CD14-positive monocyte (primary cell): ENCODE data around the gene TARBP1. TPM values are rescaled to one million over a fixed set of nuclear protein-coding genes. Genes with fewer than 3 reads are reported as not detected.

Experiments
- DNase-seq, 3 donors: peaks; one replicate each; pipeline ENCODE4 v3.0.0-alpha.2; 2011 to 2022
- H2AFZ ChIP-seq: 2 replicates; pipeline ENCODE4 v1.6.0; 2012; ENCODE audit warnings: mild to moderate bottlenecking, low read depth, low read length, inconsistent platforms; ENCODE audit not compliant: insufficient read depth, poor library complexity, severe bottlenecking
- H3K27ac ChIP-seq, 2 donors: 1 replicate in 1 of 2; 2 replicates in 1 of 2; pipeline ENCODE4 v1.5.1; 2012 to 2013; ENCODE audit warnings: low read length in 2 of 2, control low read depth in 1 of 2, inconsistent platforms in 1 of 2, low read depth in 1 of 2, mild to moderate bottlenecking in 1 of 2
- H3K27me3 ChIP-seq, 2 donors: one replicate each; pipeline versions ENCODE4 v1.6.0 to v1.6.1; 2011 to 2013; ENCODE audit warnings: low read length in 2 of 2; ENCODE audit not compliant: control insufficient read depth in 2 of 2, insufficient read depth in 2 of 2
- H3K36me3 ChIP-seq, 2 donors: replicated peaks in 1 of 2; 1 replicate in 1 of 2; 2 replicates in 1 of 2; pipeline versions ENCODE4 v1.5.1 to v1.6.1; 2012 to 2013; ENCODE audit warnings: low read length in 2 of 2, control low read depth in 1 of 2, inconsistent platforms in 1 of 2, mild to moderate bottlenecking in 1 of 2; ENCODE audit not compliant: insufficient read depth in 2 of 2, control insufficient read depth in 1 of 2
- H3K4me1 ChIP-seq, 2 donors: 1 replicate in 1 of 2; 2 replicates in 1 of 2; pipeline versions ENCODE4 v1.5.1 to v1.6.1; 2012 to 2013; ENCODE audit warnings: low read length in 2 of 2, control low read depth in 1 of 2, inconsistent platforms in 1 of 2, mild to moderate bottlenecking in 1 of 2, moderate library complexity in 1 of 2; ENCODE audit not compliant: insufficient read depth in 2 of 2, control insufficient read depth in 1 of 2
- H3K4me2 ChIP-seq: replicated peaks from 2 replicates; pipeline ENCODE3; 2012; ENCODE audit warnings: low read length, moderate library complexity, mild to moderate bottlenecking; ENCODE audit not compliant: poor library complexity, severe bottlenecking; ENCODE audit errors: extremely low read depth
- H3K4me3 ChIP-seq, 3 experiments: fragments of 200-600 bp in 1 of 3; sonication (generic) in 1 of 3; replicated peaks in 1 of 3; 1 replicate in 2 of 3; 2 replicates in 1 of 3; pipeline ENCODE4 v1.5.1; 2011 to 2013; ENCODE audit warnings: low read length in 3 of 3, mild to moderate bottlenecking in 3 of 3, control low read depth in 2 of 3, low read depth in 2 of 3, inconsistent platforms in 1 of 3, moderate library complexity in 1 of 3
- H3K79me2 ChIP-seq: 2 replicates; pipeline ENCODE4 v1.6.0; 2012; ENCODE audit warnings: mild to moderate bottlenecking, control low read depth, inconsistent platforms, low read length, moderate library complexity; ENCODE audit not compliant: insufficient read depth
- H3K9ac ChIP-seq: 2 replicates; pipeline ENCODE4 v1.6.0; 2017; ENCODE audit warnings: low read length, mild to moderate bottlenecking; ENCODE audit not compliant: insufficient read depth, poor library complexity, severe bottlenecking
- H3K9me3 ChIP-seq, 2 donors: replicated peaks in 1 of 2; 1 replicate in 1 of 2; 2 replicates in 1 of 2; pipeline versions ENCODE4 v1.5.1 to v1.6.1; 2012 to 2013; ENCODE audit warnings: low read length in 2 of 2, control low read depth in 1 of 2; ENCODE audit not compliant: control insufficient read depth in 1 of 2, insufficient read depth in 1 of 2
- H4K20me1 ChIP-seq: 2 replicates; pipeline ENCODE4 v1.6.0; 2012; ENCODE audit warnings: mild to moderate bottlenecking, low read length, control low read depth, moderate library complexity; ENCODE audit not compliant: insufficient read depth
- H3K27ac Mint-ChIP-seq, 7 donors: one replicate each; pipeline ENCODE4 v1.8.0; 2020; ENCODE audit warnings: mild to moderate bottlenecking in 7 of 7, mixed read lengths in 7 of 7, moderate library complexity in 6 of 7, inconsistent platforms in 2 of 7
- H3K27me3 Mint-ChIP-seq, 3 donors: one replicate each; pipeline ENCODE4 v1.8.0; 2021 to 2022; ENCODE audit warnings: low read depth in 3 of 3, mild to moderate bottlenecking in 3 of 3, mixed read lengths in 3 of 3, moderate library complexity in 3 of 3, inconsistent platforms in 1 of 3
- H3K36me3 Mint-ChIP-seq, 2 donors: one replicate each; pipeline ENCODE4 v1.8.0; 2020; ENCODE audit warnings: mixed read lengths in 2 of 2, inconsistent platforms in 1 of 2, mild to moderate bottlenecking in 1 of 2
- H3K4me1 Mint-ChIP-seq: one replicate; pipeline ENCODE4 v1.8.0; 2020; ENCODE audit warnings: mild to moderate bottlenecking, mixed read lengths
- H3K4me3 Mint-ChIP-seq, 2 donors: one replicate each; pipeline ENCODE4 v1.8.0; 2020; ENCODE audit warnings: mild to moderate bottlenecking in 2 of 2, mixed read lengths in 2 of 2, moderate library complexity in 1 of 2
- H3K9me3 Mint-ChIP-seq, 7 donors: one replicate each; pipeline ENCODE4 v1.8.0; 2020 to 2022; ENCODE audit warnings: mixed read lengths in 7 of 7, mild to moderate bottlenecking in 6 of 7, moderate library complexity in 6 of 7, inconsistent platforms in 2 of 7
- CTCF ChIP-seq: fragments of 200-600 bp; IDR thresholded peaks from one replicate; pipeline ENCODE4 v1.8.0; 2022; ENCODE audit warnings: antibody characterized with exemption, mild to moderate bottlenecking
- WGBS: methylation state at CpG from one replicate; pipeline ENCODE4 v1.1.5; 2013; ENCODE audit warnings: missing lambda C conversion rate; ENCODE audit not compliant: insufficient coverage; 5-methylcytosine and 5-hydroxymethylcytosine counted together
- intact Hi-C, 2 donors: fragments of 100-400 bp; cut with micrococcal nuclease; formaldehyde crosslinking; loops; one replicate each; pipeline versions ENCODE4 v1.15.0 to v1.15.1; 2023
- polyA plus RNA-seq, 3 donors: library from polyadenylated mRNA; depleted of rRNA in 1 of 3; unstranded in 2 of 3; stranded (reverse) in 1 of 3; fragments of 300-500 nt in 2 of 3; fragments of >200 nt in 1 of 3; fragmentation: Illumina TruSeq in 2 of 3; gene quantifications; 1 replicate in 2 of 3; 2 replicates in 1 of 3; pipeline ENCODE4 v1.2.3, GENCODE V29; 2012 to 2021

TARBP1 gene
- polyA plus RNA-seq, 3 donors = 1.4 to 30.9 (median 3.2) TPM

- Mint-ChIP-seq H3K4me1 (peaks cover 81% of the 10 kb centered on the region), H3K36me3 (no peaks in the 10 kb centered on the region), H3K4me3 (no peak overlapping the region), H3K27me3 (peaks cover 0 to 5% (median 0%) of the 10 kb centered on the region in 3 donors), H3K27ac (peak overlapping the region; percentile 63 to 86 (median 77)), H3K9me3 (peaks cover 0 to 3% (median 0%) of the 10 kb centered on the region in 7 donors)
- Histone ChIP-seq H3K4me1 (peaks cover 85 to 89% of the 10 kb centered on the region in 2 donors), H3K9ac (no peak overlapping the region), H3K79me2 (no peaks in the 10 kb centered on the region), H3K27me3 (no peaks in the 10 kb centered on the region), H3K4me3 (peak overlapping the region in 1 of 3 experiments; percentile 10), H4K20me1 (no peaks in the 10 kb centered on the region), H3K4me2 (peak overlapping the region; percentile 35), H3K36me3 (no peaks in the 10 kb centered on the region), H3K27ac (peak overlapping the region in 1 of 2 donors; percentile 60), H2AFZ (no peak overlapping the region), H3K9me3 (no peaks in the 10 kb centered on the region)
- intact Hi-C loops = no loop called here
- no peak for TF ChIP-seq CTCF
- WGBS = 88% methylated on average over 1 of the region's 2 CpGs
- DNase-seq = no peak
Observed at GRCh38 chr1:234515411-234515810, 36.4 kb upstream of the TARBP1 start.

GRCh38 chr1:234512451-234512861 lies 33.5 kb upstream of the TARBP1 start:
- Mint-ChIP-seq H3K27me3 (peaks cover 0 to 5% (median 2%) of the 10 kb centered on the region in 3 donors), H3K9me3 (no peaks in the 10 kb centered on the region), H3K4me1 (peaks cover 53% of the 10 kb centered on the region), H3K27ac (peak overlapping the region; percentile 90 to 96 (median 95)), H3K36me3 (no peaks in the 10 kb centered on the region), H3K4me3 (peak overlapping the region; percentile 76 to 91)
- Histone ChIP-seq H3K4me2 (peak overlapping the region; percentile 83), H3K36me3 (no peaks in the 10 kb centered on the region), H4K20me1 (no peaks in the 10 kb centered on the region), H3K27me3 (no peaks in the 10 kb centered on the region), H3K4me1 (peaks cover 58 to 60% of the 10 kb centered on the region in 2 donors), H2AFZ (peak overlapping the region; percentile 57), H3K9ac (no peak overlapping the region), H3K9me3 (no peaks in the 10 kb centered on the region), H3K4me3 (peak overlapping the region; percentile 42 to 75 (median 61)), H3K79me2 (no peaks in the 10 kb centered on the region), H3K27ac (peak overlapping the region; percentile 70 to 80)
- no peak for TF ChIP-seq CTCF
- WGBS = 0% methylated on average over 1 of the region's 5 CpGs
- intact Hi-C loops = loop anchor here in 1 of 2 donors (2.0 kb wide), 1 partner anchor 14 kb away; no protein-coding TSS in a partner anchor
- DNase-seq = peak; percentile 72 to 79 (median 73)
